Naive thymus-derived CD4-positive, alpha-beta T cell (primary cell): ENCODE results near the gene PTH2. TPM values are rescaled to one million over a fixed set of nuclear protein-coding genes. Genes with fewer than 3 reads are reported as not detected.

Experiments used
- ATAC-seq: fragments of 150-1000 bp; cut with Tn5 transposase; 2 replicates; pipeline ENCODE4 v1.10.0; 2021; ENCODE audit warnings: mild to moderate bottlenecking, moderate library complexity
- CTCF ChIA-PET: fragments of 350-600 bp; sonication (Branson Sonifier 250); formaldehyde crosslinking; loops from one replicate; lab custom pipeline; 2021; ENCODE audit warnings: antibody characterized with exemption; lab: Charles Lee
- POLR2A ChIA-PET: fragments of 350-600 bp; sonication (Branson Sonifier 250); formaldehyde crosslinking; loops from one replicate; lab custom pipeline; 2021; ENCODE audit warnings: antibody characterized with exemption, inconsistent platforms; lab: Charles Lee
- DNase-seq, 9 donors: peaks; one replicate each; pipeline versions ENCODE4 v3.0.0 to v3.0.0-alpha.2; 2020 to 2022; ENCODE audit warnings: mixed read lengths in 1 of 9
- H3K27ac ChIP-seq: one replicate; pipeline ENCODE4 v1.7.0; 2013; ENCODE audit warnings: mild to moderate bottlenecking, low read depth, low read length, moderate library complexity
- H3K27me3 ChIP-seq, 2 donors: one replicate each; pipeline ENCODE4 v1.7.0; 2013; ENCODE audit warnings: low read length in 2 of 2, mild to moderate bottlenecking in 2 of 2, moderate library complexity in 2 of 2; ENCODE audit not compliant: control insufficient read depth in 2 of 2, insufficient read depth in 2 of 2
- H3K36me3 ChIP-seq, 3 experiments: 1 replicate in 2 of 3; 2 replicates in 1 of 3; pipeline ENCODE4 v1.7.0; 2013; ENCODE audit warnings: low read length in 3 of 3, mild to moderate bottlenecking in 3 of 3, moderate library complexity in 1 of 3; ENCODE audit not compliant: insufficient read depth in 3 of 3, control insufficient read depth in 2 of 3
- H3K4me1 ChIP-seq, 2 donors: one replicate each; pipeline ENCODE4 v1.7.0; 2013; ENCODE audit warnings: low read length in 2 of 2, mild to moderate bottlenecking in 2 of 2, moderate library complexity in 1 of 2; ENCODE audit not compliant: control insufficient read depth in 2 of 2, insufficient read depth in 2 of 2
- H3K4me3 ChIP-seq: 2 replicates; pipeline ENCODE4 v1.7.0; 2013; ENCODE audit warnings: mild to moderate bottlenecking, low read length
- H3K9me3 ChIP-seq, 3 experiments: 1 replicate in 2 of 3; 2 replicates in 1 of 3; pipeline ENCODE4 v1.7.0; 2013; ENCODE audit warnings: low read length in 3 of 3; ENCODE audit not compliant: control insufficient read depth in 2 of 3
- H3K27ac Mint-ChIP-seq, 9 donors: one replicate each; pipeline ENCODE4 v1.8.0; 2020 to 2022; ENCODE audit warnings: mixed read lengths in 9 of 9, mild to moderate bottlenecking in 8 of 9, moderate library complexity in 5 of 9, inconsistent platforms in 2 of 9
- H3K27me3 Mint-ChIP-seq, 5 donors: one replicate each; pipeline ENCODE4 v1.8.0; 2021 to 2022; ENCODE audit warnings: mixed read lengths in 5 of 5, mild to moderate bottlenecking in 1 of 5
- H3K36me3 Mint-ChIP-seq, 5 donors: one replicate each; pipeline ENCODE4 v1.8.0; 2020 to 2022; ENCODE audit warnings: mixed read lengths in 5 of 5, mild to moderate bottlenecking in 3 of 5, inconsistent platforms in 1 of 5
- H3K4me1 Mint-ChIP-seq, 7 donors: one replicate each; pipeline ENCODE4 v1.8.0; 2020 to 2022; ENCODE audit warnings: mixed read lengths in 7 of 7, mild to moderate bottlenecking in 3 of 7, inconsistent platforms in 1 of 7
- H3K4me3 Mint-ChIP-seq, 10 donors: one replicate each; pipeline ENCODE4 v1.8.0; 2020 to 2022; ENCODE audit warnings: mild to moderate bottlenecking in 10 of 10, mixed read lengths in 10 of 10, moderate library complexity in 6 of 10, inconsistent platforms in 2 of 10
- H3K9me3 Mint-ChIP-seq, 11 donors: one replicate each; pipeline ENCODE4 v1.8.0; 2020 to 2022; ENCODE audit warnings: mixed read lengths in 11 of 11, mild to moderate bottlenecking in 4 of 11, inconsistent platforms in 1 of 11, moderate library complexity in 1 of 11
- intact Hi-C, 2 donors: fragments of 100-400 bp; cut with micrococcal nuclease; formaldehyde crosslinking; loops; one replicate each; pipeline ENCODE4 v1.15.1; 2023
- polyA plus RNA-seq, 2 donors: library from polyadenylated mRNA; unstranded; fragments of 300-500 nt; fragmentation: Illumina TruSeq; gene quantifications; one replicate each; pipeline ENCODE4 v1.2.3, GENCODE V29; 2021
- total RNA-seq, 6 experiments: library from RNA in 5 of 6; stranded (reverse) in 5 of 6; gene quantifications; 1 replicate in 5 of 6; 2 replicates in 1 of 6; pipeline ENCODE4 v1.2.3 and lab custom pipeline; 2021 to 2026

PTH2 gene
- total and polyA plus RNA-seq, 7 experiments from 2014 or later: not detected

GRCh38 chr19:49403404-49404187 is 19.6 kb downstream of the PTH2 start:
- no peaks in the 10 kb centered on the region for H3K36me3 Mint-ChIP-seq
- no peak for ATAC-seq
- H3K4me1 Mint-ChIP-seq: peaks cover 14 to 55% (median 28%) of the 10 kb centered on the region in 7 donors
- H3K9me3 Mint-ChIP-seq: peaks cover 0 to 2% (median 0%) of the 10 kb centered on the region in 11 donors
- Histone ChIP-seq H3K9me3 (no peaks in the 10 kb centered on the region), H3K27ac (no peak overlapping the region), H3K27me3 (no peaks in the 10 kb centered on the region), H3K4me3 (no peak overlapping the region), H3K36me3 (no peaks in the 10 kb centered on the region), H3K4me1 (peaks cover 0 to 24% of the 10 kb centered on the region in 2 donors)
- peaks cover 0 to 4% (median 0%) of the 10 kb centered on the region in 5 donors for H3K27me3 Mint-ChIP-seq
- DNase-seq: no peak
- ChIA-PET CTCF (interaction anchor here (0.8 to 1.0 kb wide), 2 partner anchors 36 to 66 kb away, joined by 3 read pairs; no protein-coding TSS in a partner anchor), POLR2A (interaction anchor here (1.1 kb wide), 1 partner anchor 9 kb away, joined by 3 read pairs; no protein-coding TSS in a partner anchor)
- peak overlapping the region in 3 of 9 donors; percentile 5 to 75 (median 36) for H3K27ac Mint-ChIP-seq
- intact Hi-C loops: no loop called here
- H3K4me3 Mint-ChIP-seq: peak overlapping the region in 1 of 10 donors; percentile 16

- ChIA-PET CTCF (interaction anchor here (1.0 kb wide), 1 partner anchor 9 kb away, joined by 3 read pairs; no protein-coding TSS in a partner anchor), POLR2A (no interaction called here)
- Histone ChIP-seq H3K27ac (no peak overlapping the region), H3K36me3 (no peaks in the 10 kb centered on the region), H3K9me3 (no peaks in the 10 kb centered on the region), H3K4me3 (no peak overlapping the region), H3K4me1 (peaks cover 0 to 20% of the 10 kb centered on the region in 2 donors), H3K27me3 (no peaks in the 10 kb centered on the region)
- no peaks in the 10 kb centered on the region for H3K27me3 Mint-ChIP-seq
- peaks cover 14 to 46% (median 23%) of the 10 kb centered on the region in 7 donors for H3K4me1 Mint-ChIP-seq
- DNase-seq (no peak), ATAC-seq (no peak)
- H3K36me3 Mint-ChIP-seq: no peaks in the 10 kb centered on the region
- no peak overlapping the region for H3K27ac Mint-ChIP-seq
- intact Hi-C loops: no loop called here
- no peak overlapping the region for H3K4me3 Mint-ChIP-seq
- H3K9me3 Mint-ChIP-seq: peaks cover 0 to 4% (median 0%) of the 10 kb centered on the region in 11 donors
These were observed 23.2 kb downstream of the PTH2 start for GRCh38 chr19:49400029-49400428.

GRCh38 chr19:49398931-49399330 is 24.3 kb downstream of the PTH2 start:
- Mint-ChIP-seq H3K27me3 (no peaks in the 10 kb centered on the region), H3K36me3 (no peaks in the 10 kb centered on the region), H3K4me3 (peak overlapping the region in 8 of 10 donors; percentile 0 to 76 (median 53)), H3K27ac (peak overlapping the region in 5 of 9 donors; percentile 5 to 70 (median 49)), H3K4me1 (peaks cover 14 to 35% (median 23%) of the 10 kb centered on the region in 7 donors), H3K9me3 (peaks cover 0 to 4% (median 0%) of the 10 kb centered on the region in 11 donors)
- POLR2A ChIA-PET: interaction anchor here (1.1 kb wide), 1 partner anchor 46 kb away, joined by 3 read pairs; no protein-coding TSS in a partner anchor
- no peaks in the 10 kb centered on the region for H3K9me3 ChIP-seq
- intact Hi-C loops: no loop called here
- H3K4me3 ChIP-seq: no peak overlapping the region
- peaks cover 0 to 20% of the 10 kb centered on the region in 2 donors for H3K4me1 ChIP-seq
- H3K36me3 ChIP-seq: no peaks in the 10 kb centered on the region
- ATAC-seq (no peak), DNase-seq (no peak)
- H3K27me3 ChIP-seq: no peaks in the 10 kb centered on the region
- no peak overlapping the region for H3K27ac ChIP-seq
- CTCF ChIA-PET: no interaction called here

GRCh38 chr19:49398001-49398615 is 25.1 kb downstream of the PTH2 start:
- H3K27ac ChIP-seq: no peak overlapping the region
- Mint-ChIP-seq H3K27me3 (no peaks in the 10 kb centered on the region), H3K4me1 (peaks cover 14 to 28% (median 23%) of the 10 kb centered on the region in 7 donors), H3K27ac (peak overlapping the region in 7 of 9 donors; percentile 36 to 86 (median 70)), H3K4me3 (peak overlapping the region in 8 of 10 donors; percentile 29 to 76 (median 53)), H3K9me3 (peaks cover 0 to 4% (median 0%) of the 10 kb centered on the region in 11 donors), H3K36me3 (no peaks in the 10 kb centered on the region)
- intact Hi-C loops: no loop called here
- no peaks in the 10 kb centered on the region for H3K36me3 ChIP-seq
- H3K4me1 ChIP-seq: peaks cover 0 to 20% of the 10 kb centered on the region in 2 donors
- DNase-seq (peak in 2 of 9 donors; percentile 12 to 28), ATAC-seq (peak; percentile 46)
- no peaks in the 10 kb centered on the region for H3K9me3 ChIP-seq
- ChIA-PET CTCF (interaction anchor here (0.6 kb wide), 1 partner anchor 15 kb away, joined by 3 read pairs; no protein-coding TSS in a partner anchor), POLR2A (interaction anchor here (1.1 to 1.2 kb wide), 3 partner anchors 13 to 47 kb away, joined by 3 to 6 read pairs (median 3); no protein-coding TSS in a partner anchor)
- H3K4me3 ChIP-seq: no peak overlapping the region
- no peaks in the 10 kb centered on the region for H3K27me3 ChIP-seq

- CTCF ChIA-PET: interaction anchor here (0.7 kb wide), 1 partner anchor 343 kb away, joined by 4 read pairs; no protein-coding TSS in a partner anchor
- H3K27ac Mint-ChIP-seq: peak overlapping the region in 1 of 9 donors; percentile 36
- peak overlapping the region in 2 of 10 donors; percentile 63 to 72 for H3K4me3 Mint-ChIP-seq
- H3K36me3 Mint-ChIP-seq: no peaks in the 10 kb centered on the region
- H3K9me3 Mint-ChIP-seq: peaks cover 0 to 4% (median 0%) of the 10 kb centered on the region in 11 donors
- no peak overlapping the region for H3K27ac ChIP-seq
- peaks cover under 1 to 22% of the 10 kb centered on the region in 2 donors for H3K4me1 ChIP-seq
- H3K27me3 Mint-ChIP-seq: peaks cover 0 to 3% (median 1%) of the 10 kb centered on the region in 5 donors
- H3K36me3 ChIP-seq: no peaks in the 10 kb centered on the region
- POLR2A ChIA-PET: interaction anchor here (1.2 kb wide), 1 partner anchor 14 kb away, joined by 6 read pairs; no protein-coding TSS in a partner anchor
- no peaks in the 10 kb centered on the region for H3K9me3 ChIP-seq
- intact Hi-C loops: no loop called here
- H3K4me3 ChIP-seq: no peak overlapping the region
- no peaks in the 10 kb centered on the region for H3K27me3 ChIP-seq
- peaks cover 18 to 31% (median 25%) of the 10 kb centered on the region in 7 donors for H3K4me1 Mint-ChIP-seq
- DNase-seq (no peak), ATAC-seq (no peak)
These were observed 26.3 kb downstream of the PTH2 start for GRCh38 chr19:49396738-49397505.
